ENCODE measurements around the gene TMPRSS11F. TPM values are rescaled to one million over a fixed set of nuclear protein-coding genes. Genes with fewer than 3 reads are reported as not detected.

Gene TMPRSS11F
- total RNA-seq, 4 donors from 2014 or later = not detected

- Histone ChIP-seq H3K4me3 (no peak overlapping the region), H3K36me3 (no peaks in the 10 kb centered on the region), H3K27ac (no peak overlapping the region), H3K9me3 (no peaks in the 10 kb centered on the region), H3K4me1 (no peaks in the 10 kb centered on the region), H3K27me3 (no peaks in the 10 kb centered on the region)
- intact Hi-C loops (cut with DNase I; ENCODE audit: low total_unique reads) = no loop called here
- in situ Hi-C loops (cut with MboI; ENCODE audit: low pct_ligation_motif_present in 1 of 4, low pct_unique_long_range_greater_than_20kb in 1 of 4, low sequenced_read_pairs in 3 of 4) = no loop called here
- no peak for TF ChIP-seq POLR2AphosphoS5 (IDR thresholded peaks at IDR 0.05)
- TF ChIP-seq CTCF (IDR thresholded peaks at IDR 0.05) = no peak
- TF ChIP-seq EP300 (IDR thresholded peaks at IDR 0.05; ENCODE audit: low read depth) = no peak
- DNase-seq = no peak
These were observed 118.0 kb downstream of the TMPRSS11F start for GRCh38 chr4:68011684-68012083.

Small RNA genes within 50 kb of the gene (small RNA-seq; reads per million reads assigned to genes)
- gene RNU6-95P = 0 reads per million in 4 donors

Other genes with a start within 250 kb of the TMPRSS11F start
- 1 to 10 TPM in 1 of 4 donors, not detected in 3; 3.4 TPM for gene TMPRSS11D, start 245.9 kb downstream of the TMPRSS11F start, total RNA-seq
- not detected for gene TMPRSS11A, start 166.4 kb downstream of the TMPRSS11F start, total RNA-seq
- gene TMPRSS11B, start 115.8 kb upstream of the TMPRSS11F start, total RNA-seq = not detected
- 100 to 1,000 TPM in 1 of 4 donors, 10 to 100 TPM in 3; 47.4 to 183 (median 82.7) TPM for gene YTHDC1, start 220.2 kb upstream of the TMPRSS11F start, total RNA-seq